Stimulated activated CD8-positive, alpha-beta memory T cell treated with anti-CD3 and anti-CD28 coated beads, Interleukin-15, amount 100 ng/mL, for 4 hours (primary cell): Measurements from ENCODE around the gene SFXN2.
"Not testable (repeated sequence)": the region's sequence is repeated elsewhere in the genome, so short reads cannot be mapped to it uniquely, and the experiment has no call there.

Source experiments
- DNase-seq, 2 donors: peaks; one replicate each; pipeline ENCODE4 v3.0.0-alpha.2; 2020; ENCODE audit warnings: low read depth in 2 of 2

The SFXN2 gene

GRCh38 chr10:102679596-102679995 is 34.8 kb upstream of the SFXN2 start:
- no peak for DNase-seq

- DNase-seq, result no peak
Observed at GRCh38 chr10:102681696-102682095, 32.7 kb upstream of the SFXN2 start.

DNA sequence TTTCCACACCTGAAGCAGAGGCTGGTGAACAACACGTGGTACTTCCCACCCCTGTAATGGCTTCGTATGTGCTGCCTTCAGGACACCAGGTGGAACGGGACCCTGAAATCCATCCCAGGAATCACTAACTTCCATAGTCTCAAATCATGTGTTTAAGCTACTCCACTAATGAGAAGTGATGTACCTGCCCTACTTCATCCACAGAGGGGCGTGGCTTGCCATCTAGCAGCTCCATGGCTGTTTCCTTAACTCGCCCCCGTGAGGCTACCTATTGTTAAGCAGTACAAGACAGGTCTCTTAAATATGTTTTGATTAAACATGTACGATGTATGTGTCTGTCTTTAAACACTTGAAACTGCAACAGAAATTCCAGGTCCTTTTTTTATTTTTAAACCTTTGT is 32.0 kb upstream of the SFXN2 start:
- no peak for DNase-seq

DNA sequence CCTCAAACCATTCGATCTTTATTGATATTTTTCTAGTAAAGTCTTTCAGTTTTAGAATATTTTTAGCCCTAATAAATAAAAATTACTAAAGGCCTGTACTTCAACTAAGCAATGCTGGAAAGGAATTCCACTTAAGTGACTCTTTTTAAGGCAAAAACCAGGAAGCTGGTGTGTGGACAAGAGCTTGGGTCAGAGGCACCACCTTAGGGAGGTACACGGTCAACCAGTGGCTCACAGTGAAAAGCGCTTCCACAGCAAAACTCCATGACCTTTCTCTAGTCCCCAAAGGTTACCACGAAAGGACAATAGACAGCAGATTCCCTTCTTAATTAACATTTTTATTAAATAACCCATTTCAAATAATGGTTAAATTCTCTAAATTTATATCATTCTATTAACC is 31.5 kb upstream of the SFXN2 start:
- no peak for DNase-seq

- no peak for DNase-seq
Observed at GRCh38 chr10:102683736-102684135, 30.7 kb upstream of the SFXN2 start.

- no peak for DNase-seq
Observed at GRCh38 chr10:102691285-102692066, 23.0 kb upstream of the SFXN2 start.

- DNase-seq, result not testable (repeated sequence)
Observed at GRCh38 chr10:102695401-102695800, 19.0 kb upstream of the SFXN2 start.

- DNase-seq, result no peak
Observed at GRCh38 chr10:102696736-102697135, 17.7 kb upstream of the SFXN2 start.

DNA sequence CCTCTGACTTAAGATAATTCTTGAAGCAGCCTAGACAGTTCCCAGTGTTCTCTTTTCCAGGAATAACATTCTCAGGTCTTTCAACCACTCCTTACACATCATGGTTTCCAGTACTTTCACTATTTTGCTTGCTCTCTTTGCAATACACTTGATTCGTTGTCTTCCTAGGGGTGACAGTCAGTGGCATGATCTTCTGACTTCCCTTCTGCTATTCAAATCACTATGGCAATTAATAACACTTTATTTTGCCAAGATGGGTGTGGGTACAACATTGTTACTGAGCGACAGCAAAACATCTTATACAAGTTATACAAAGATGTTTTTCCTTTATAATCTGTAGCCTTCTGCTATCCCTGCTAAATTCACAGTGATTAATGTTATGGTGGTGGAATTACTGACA is 15.5 kb upstream of the SFXN2 start:
- DNase-seq, result no peak

DNA sequence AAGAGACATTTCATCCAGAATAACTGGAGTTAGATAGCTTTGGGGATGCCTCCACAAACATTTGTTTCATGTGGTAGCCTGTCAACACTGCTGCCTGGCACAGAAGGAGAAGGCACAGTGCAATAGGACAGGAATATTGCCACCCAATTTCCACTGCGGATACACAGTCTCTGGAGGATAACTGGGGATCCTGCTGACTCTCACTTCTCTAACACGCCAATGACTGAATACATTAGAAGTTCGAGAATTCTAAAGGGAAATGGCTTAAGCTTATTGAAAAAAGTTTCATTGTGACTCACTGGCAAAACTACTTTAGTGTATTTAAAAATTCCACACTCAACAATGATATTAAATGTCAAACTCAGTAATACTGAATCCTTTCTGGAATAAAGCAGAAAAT is 13.2 kb upstream of the SFXN2 start:
- no peak for DNase-seq

DNA sequence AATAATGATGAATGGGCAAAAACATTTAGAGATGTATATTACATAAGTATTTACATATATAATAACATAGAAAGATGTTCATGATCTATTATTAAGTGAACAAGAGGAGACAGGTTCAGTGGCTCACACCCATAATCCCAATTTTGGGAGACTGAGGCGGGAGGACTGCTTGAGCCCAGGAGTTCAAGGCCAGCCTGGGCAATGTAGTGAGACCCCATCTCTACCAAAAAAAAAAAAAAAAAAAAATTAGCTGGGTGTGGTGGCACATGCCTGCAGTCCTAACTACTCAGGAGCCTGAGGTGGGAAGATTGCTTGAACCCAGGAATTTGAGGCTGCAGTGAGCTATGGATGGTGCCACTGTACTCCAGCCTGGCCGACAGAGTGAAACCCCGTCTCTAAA is 12.6 kb upstream of the SFXN2 start:
- no peak for DNase-seq

- no peak for DNase-seq
Observed at GRCh38 chr10:102702742-102703141, 11.7 kb upstream of the SFXN2 start.

- DNase-seq, result no peak
Observed at GRCh38 chr10:102704915-102705314, 9.5 kb upstream of the SFXN2 start.

GRCh38 chr10:102705531-102705930 is 8.9 kb upstream of the SFXN2 start:
- DNase-seq, result no peak

DNA sequence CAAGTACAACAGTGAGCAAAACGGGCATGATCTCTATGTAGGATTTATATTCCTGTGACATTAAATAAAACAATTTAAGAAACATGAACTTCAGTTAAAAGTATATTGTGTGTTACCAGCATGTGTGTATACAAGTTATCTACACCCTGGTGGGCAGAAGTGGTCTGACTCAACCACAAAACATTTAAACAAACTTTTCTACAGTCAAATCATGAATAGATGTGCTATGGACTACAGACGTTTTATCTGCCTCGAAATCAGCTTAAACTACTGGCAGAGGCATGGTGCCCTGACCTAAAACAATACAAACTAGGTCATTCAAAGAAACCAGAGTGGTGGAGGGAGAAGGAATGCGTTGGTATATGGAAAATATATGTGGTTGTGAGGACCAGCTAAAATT is 3.8 kb upstream of the SFXN2 start:
- no peak for DNase-seq

DNA sequence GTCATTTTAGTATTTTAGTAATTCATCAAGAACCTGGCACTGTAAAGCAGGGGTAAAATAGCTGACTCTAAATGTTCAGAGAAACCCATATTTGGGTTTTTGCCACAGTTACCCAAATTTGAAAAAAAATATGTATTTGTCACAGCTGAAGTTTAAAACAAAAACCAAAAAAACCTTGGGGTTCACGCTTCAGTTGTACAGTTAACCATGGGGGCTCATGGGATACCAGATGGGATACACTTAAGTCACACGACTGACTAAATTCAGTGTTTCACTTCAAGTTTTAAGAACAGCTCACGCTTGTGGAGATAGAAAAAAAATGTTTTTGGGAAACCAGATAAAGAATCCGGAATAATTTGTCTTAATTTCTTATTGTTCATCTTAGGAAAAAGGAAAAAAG is 2.3 kb upstream of the SFXN2 start:
- DNase-seq, result no peak

- no peak for DNase-seq
Observed at GRCh38 chr10:102712843-102713538, 1.4 kb upstream of the SFXN2 start.

DNA sequence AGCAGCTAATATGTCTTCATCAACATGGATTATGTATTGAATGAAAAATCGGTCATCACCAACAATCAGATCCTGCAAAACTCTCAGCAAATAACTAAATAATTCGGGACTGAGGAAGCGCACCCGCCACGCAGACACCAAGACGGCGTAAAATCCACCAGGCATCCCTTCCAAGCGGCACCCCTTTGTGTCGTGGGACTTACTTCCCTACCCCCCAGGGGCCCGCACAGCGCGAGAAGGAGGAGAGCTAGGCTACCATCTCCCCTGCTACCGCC is 960 bp upstream of the SFXN2 start:
- DNase-seq, result no peak

DNA sequence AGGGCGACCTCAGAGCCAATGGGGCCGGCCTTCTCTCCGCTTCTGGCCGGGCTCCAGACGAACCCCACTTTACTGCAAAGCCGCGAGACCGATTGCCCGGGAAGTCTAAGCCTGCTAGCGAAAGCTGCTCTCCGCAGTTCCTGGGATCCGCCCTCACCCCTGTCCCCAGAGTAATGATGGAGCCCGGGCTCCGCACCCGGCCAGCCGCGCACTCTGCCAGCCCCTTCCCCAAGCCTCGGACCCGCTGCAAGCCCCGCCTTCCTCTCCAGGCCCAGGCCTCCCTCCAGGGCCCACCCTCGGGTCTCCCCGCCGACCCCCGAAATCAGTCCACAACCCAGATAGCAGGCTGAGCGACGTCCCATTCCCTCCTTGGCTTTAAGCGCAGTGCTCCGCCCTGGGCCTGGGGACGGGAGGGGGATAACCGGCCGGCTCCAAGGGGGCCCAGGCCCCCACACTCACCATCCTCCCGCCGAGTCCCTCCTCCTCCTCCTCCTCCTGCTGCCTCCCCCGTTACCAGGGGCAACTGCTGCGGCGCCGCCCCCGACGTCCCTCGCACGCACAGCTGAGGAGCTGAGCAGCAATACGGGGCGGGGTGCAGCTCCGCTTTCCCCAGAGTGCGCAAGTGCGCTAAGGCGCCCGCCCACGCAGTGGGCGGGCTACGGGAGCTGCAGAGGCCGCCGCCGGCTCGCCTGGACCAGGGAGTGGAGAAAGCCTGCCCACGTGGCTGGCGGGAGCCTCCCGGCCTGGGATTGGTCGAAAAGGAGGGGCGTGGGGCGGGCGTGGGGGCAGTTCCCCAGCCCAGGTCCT is 419 bp upstream of the SFXN2 start, which contains the start of gene ARL3:
TSS of gene ARL3 (minus strand) at position 584 of the 807 bp plus-strand sequence. CDS start at position 462, 122 bp downstream.
- DNase-seq, result peak; percentile 93 to 94

GRCh38 chr10:102715880-102716279 is 1.4 kb downstream of the SFXN2 start:
- no peak for DNase-seq

DNA sequence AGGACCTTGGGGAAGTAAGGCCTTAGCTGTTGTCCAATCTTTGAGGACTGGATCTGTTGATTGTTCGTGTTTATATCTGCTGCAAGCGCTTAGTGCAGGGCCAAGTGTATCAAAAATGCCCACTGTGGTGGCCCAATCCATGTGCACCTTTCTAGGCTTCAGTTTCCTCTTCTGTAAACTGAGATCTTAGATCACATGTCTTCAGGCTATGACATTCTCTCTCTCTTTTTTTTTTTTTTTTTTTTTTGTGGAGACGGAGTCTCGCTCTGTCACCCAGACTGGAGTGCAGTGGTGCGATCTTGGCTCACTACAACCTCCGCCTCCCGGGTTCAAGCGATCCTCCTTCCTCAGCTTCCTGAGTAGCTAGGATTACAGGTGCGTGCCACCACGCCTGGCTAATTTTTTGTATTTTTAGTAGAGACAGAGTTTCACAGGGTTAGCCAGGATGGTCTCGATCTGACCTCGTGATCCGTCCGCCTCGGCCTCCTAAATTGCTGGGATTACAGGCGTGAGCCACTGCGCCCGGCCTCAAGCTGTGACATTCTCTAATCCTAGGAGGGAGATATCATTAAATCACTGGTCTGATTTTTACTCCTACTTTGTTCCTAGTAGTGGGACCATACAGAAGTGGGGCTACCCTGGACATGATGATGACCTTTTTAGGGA is 2.6 kb downstream of the SFXN2 start:
- DNase-seq, result not testable (repeated sequence)

- DNase-seq, result no peak
Observed at GRCh38 chr10:102718220-102718619, 3.8 kb downstream of the SFXN2 start.
